GM19397 (cell line): ENCODE measurements around the gene RAPGEF1.

ENCODE experiments used
- ATAC-seq: cut with Tn5 transposase; IDR thresholded peaks from one replicate; pipeline ENCODE4 v1.9.1; 2021; ENCODE audit warnings: mild to moderate bottlenecking, moderate library complexity; ENCODE audit not compliant: unreplicated experiment

The RAPGEF1 gene

DNA sequence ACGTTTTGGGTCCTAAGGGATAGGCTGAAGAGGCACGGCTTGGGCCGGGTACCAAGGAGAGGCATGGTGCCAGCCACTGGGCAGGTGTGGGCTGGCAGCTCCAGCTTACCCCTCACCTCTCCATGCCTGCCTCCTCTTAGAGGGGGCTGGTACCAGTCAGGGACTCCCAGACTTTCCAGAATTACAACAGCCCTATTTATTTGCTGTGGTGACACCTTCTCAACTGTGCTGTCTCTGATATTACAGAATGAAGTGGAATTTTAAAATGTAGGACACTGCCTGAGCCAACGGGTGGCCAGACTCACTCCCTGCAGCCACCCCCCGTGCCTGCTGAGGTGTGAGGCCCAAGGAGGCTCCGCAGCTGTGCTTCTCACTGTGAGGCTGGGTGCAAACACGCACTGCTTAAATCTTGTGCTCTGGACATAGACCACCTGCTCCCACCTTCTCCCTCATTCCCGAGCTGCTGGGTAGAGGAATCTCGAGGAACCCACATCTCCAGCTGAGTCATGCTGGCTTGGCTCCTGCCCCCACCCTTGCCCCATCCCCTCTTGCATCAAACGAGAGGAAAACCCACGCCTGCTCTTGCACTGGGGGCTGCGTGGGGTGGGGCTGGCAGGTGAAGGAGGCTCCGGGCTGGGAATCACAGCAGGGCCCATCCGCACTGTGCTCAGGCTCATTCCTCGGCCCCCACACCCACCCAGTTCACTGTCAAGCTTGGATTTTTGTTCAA lies 146.6 kb downstream of the RAPGEF1 start:
- ATAC-seq: no peak

DNA sequence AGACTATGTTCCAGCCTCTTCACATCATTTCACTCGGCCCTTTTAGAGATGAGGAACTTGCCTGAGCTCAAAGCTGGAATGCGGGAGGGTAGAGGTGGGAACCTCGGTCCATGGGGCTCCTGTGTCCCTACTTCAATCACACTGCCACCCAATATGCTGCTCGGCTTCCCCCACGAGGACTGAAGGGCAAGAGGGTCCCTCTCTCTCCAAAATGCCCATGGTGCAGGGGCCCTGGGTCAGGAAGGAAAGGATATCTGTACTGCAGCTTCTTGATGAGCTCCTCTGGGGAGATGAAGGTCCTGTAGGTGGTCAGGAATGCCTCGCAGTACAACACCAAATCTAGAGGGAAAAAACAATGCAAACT lies 148.0 kb downstream of the RAPGEF1 start:
- ATAC-seq: no peak

DNA sequence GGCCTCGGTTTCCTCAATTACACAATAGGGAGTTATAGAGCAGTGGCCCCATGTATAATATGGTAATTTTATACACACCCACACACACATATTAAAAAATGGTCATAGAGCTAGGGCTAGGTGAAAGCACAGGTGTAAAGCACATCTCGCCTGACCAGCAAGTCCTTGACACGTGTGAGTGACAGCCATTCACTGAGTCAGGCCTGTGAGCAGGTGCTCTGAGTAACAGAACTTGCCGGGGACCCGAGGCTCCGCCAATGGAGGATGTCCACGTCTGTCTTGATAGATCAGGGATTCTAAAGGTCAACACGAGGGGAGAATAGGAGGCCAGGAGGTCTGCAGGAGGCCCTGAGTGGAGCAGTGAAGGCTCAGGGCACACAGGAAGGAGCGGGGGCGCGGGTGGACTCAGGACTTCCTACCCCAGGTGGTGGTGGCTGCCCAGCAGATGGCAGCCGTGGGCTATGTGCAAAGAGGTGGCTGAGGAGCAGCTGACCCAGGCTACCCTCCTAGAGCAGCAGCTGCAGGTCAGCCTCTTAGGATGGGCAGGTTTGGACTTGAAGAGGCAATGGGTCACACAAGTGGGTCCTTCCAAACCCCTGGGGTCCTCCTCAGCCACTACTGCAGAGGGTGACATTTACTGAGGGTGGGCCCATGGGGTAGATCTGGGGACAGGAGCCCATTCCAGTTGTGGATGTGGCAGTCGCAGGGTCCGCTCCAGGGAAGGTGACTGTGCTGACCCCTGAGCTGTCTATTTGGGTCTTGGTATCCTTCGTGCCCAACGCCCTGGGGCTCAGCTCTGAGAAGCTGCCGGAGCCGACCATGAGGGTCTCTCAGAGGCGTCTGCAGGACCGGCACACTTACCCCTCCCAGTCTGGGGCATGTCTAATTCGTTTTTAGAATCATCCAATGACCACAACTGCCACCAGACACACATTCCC lies 148.7 kb downstream of the RAPGEF1 start:
- ATAC-seq: peak; percentile 48

DNA sequence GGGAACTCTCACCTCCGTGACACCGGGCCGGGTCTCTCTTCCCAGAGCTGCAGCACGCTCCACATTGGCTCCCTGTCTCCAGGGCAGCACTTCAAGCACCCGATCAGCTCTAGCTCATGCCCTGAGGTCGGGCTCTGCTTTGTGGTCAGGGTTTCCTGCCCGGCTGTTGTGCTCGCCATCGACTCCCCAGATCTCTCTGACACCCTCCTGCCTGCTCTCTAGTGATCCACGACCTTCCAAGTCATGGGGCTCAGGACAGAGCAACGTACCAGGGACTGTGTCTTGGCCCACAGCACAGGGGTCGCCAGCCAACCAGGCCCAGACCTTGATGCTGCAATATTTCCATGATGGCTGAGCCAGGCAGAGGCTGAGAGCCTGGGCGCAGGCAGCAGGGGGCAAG lies 149.4 kb downstream of the RAPGEF1 start:
- no peak for ATAC-seq

DNA sequence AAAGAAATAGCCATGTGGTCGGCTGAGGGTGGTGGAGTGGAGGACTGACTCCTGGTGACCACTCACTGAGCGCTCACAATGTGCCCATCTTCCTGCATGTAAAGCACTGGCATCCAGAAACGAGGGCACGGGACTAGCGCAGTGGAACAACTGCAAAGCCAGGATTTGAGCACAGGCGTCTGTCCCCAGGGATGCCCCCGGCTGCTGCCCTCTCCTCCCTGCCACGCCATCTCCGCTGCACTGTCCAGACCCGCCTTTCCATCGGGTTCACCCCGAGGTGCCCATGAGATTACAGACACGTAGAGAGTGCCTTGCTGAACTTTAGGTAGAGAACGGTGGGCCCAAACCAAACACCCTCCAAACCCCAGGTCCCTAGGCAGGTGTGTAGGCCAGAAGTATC lies 149.9 kb downstream of the RAPGEF1 start:
- no peak for ATAC-seq

DNA sequence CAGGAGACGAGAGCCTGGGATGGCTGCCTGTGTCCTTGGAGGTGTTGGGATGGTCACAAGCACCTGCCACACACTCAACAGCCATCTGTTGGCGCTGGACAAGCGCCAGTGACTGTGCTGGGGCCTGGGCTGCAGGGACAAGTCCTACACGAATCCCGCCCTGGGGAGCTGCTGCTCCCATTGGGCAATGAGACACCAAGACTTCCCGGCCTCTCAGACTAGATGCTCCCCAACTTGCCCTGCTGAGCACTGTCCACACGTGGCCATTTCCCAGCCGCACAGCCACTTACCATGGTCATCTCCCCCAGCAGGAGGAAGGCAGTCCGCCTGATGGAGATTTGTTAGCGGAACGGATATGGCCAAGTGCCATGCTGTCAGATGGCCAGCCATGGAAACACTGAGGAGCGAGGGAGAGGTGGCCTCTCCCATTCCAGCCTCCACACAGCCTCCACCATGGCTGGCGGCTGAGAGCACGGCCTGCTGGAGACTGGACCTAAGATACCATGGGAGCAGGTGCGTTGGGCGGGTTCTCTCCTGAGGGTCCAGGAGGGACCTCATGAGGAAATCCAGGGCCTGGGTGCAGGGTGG lies 150.7 kb downstream of the RAPGEF1 start:
- ATAC-seq: no peak

DNA sequence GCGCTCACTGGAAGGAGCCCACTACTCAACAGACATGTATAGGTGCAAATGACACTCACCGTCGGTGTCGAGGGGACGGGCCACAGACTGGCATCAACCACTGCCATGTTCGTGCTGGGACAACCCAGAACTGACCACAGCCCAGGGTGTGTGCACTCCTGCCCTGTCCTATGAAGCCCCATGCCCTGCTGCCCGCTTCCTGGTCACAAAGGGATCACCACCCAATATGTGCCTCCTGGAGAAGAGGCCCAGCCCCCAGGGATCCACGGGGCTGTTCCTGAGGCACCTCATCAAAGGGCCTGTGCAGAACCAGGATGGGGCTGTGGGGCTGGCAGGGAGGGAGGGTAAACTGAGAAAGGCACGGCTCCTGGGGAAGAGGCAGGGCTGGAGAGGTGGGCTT lies 151.5 kb downstream of the RAPGEF1 start:
- ATAC-seq: no peak

DNA sequence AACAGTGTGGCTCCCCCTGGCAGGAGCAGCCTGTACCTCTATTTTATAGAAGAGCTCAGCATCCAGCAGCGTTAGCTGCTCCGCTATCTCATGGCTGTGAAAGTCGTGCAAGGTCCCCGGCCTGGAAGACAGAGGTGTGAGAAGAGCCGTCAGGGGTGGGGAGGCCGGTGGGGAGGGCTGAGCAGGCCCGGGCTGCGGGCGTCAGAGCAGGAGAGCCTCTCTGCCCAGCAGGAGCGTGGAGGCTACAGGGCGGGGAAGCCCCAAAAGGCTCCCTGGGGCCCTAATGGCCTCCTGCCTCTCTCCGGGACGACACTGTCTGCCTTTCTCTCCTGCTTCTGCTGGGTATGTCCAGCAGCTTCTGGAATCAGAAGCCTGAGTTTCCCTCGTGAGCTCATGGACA lies 152.0 kb downstream of the RAPGEF1 start:
- ATAC-seq: no peak

DNA sequence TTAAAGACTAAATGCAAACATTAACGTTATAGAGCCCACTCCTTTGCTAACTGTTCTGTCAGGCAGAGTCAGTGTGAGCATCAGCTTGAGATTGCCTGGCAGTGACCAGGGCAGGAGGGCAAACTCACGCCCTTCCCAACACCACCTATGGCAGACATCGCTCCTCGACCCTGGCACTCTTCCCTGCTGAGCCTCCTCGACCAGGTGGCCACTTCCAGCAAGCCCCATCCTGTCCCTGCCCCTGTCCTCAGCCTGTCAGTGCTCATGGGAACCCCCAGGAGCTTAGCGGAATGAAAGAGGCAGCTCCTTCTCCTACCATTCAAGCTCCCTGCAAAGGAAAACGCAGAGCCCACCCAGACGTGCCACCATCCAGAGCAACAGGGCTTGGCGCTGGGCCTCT lies 152.5 kb downstream of the RAPGEF1 start:
- ATAC-seq: no peak

DNA sequence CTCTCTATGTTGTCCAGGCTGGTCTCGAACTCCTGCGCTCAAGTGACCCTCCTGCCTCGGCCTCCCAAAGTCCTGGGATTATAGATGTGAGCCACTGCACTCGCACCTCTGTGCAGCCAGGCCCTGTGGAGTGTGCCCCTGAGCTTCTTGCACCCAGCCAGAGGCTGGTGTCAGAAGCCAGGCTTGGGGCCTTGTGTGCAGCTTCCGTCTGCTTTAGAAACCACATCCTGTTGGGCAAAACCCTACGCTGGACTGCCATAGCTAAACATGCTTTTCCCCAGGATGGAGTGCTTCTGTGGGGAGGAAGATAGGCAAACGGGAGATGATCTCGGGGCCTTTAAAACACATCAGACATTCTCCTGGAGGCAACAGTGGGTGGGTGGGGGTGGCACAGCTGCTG lies 154.5 kb downstream of the RAPGEF1 start:
- ATAC-seq: no peak

DNA sequence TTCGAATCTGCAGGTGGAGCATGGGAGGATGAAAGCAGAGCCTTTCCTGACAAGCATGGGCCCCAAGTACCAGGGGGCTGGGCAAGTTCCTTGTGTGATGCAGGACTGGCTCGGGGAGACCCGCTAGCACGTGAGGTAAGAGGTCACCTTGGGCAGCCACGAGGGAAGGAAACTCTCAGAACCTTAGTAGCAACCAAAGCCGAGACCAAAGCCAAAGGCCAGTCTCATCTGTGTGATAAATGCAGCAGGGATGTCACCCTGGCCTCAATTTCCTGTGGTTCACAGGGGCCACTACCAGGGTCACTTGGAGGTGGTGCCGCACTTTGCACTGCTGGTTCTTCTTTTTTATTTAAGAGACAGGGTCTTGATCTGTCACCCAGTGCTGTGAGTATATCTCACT lies 155.0 kb downstream of the RAPGEF1 start:
- no peak for ATAC-seq

DNA sequence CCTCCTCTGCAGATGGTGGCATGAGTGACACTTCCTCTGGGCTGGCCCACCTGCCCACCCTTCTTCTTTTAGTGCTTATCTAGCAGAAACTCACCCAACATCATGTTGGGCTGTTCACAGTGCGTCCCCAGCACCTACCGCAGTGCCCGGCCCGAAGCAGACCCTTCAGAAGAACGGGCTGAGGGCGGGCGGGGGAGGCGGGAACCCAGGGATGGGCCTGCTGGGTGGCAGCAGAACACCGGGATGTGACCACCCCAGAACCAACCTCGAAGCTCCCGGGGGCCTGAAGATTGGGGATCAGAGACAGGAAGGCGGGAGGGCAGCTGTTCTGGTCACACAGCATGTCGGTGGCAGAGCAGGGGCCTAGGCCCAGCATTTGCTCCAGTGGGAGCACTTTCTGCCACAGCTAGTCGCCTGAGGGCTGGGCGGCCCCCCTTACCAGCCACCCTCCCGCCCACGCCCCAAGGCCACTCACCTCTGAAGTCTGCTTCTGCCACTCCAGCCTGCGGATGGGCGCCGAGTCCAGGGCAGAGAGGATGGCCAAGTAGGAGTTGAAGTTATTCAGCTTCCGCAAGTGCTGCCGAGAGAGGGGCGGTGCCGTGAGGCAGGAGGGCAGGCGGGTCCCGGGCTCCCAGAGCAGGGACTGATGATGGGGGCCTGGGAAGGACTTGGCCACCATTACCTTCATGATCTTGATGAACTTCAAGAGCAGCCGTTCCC lies 155.9 kb downstream of the RAPGEF1 start:
- no peak for ATAC-seq

DNA sequence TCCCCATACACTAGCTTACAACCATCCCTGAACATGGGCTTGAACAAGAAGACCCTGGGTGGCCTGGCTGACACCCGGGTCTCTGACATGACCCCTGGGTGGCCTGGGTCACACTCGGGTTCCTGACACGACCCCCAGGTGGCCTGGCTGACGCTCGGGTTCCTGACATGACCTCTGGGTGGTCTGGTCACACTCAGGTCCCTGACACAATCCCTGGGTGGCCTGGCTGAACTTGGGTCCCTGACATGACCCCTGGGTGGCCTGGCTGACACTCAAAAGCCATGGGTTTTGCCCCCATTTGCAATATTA lies 156.6 kb downstream of the RAPGEF1 start:
- ATAC-seq: no peak

DNA sequence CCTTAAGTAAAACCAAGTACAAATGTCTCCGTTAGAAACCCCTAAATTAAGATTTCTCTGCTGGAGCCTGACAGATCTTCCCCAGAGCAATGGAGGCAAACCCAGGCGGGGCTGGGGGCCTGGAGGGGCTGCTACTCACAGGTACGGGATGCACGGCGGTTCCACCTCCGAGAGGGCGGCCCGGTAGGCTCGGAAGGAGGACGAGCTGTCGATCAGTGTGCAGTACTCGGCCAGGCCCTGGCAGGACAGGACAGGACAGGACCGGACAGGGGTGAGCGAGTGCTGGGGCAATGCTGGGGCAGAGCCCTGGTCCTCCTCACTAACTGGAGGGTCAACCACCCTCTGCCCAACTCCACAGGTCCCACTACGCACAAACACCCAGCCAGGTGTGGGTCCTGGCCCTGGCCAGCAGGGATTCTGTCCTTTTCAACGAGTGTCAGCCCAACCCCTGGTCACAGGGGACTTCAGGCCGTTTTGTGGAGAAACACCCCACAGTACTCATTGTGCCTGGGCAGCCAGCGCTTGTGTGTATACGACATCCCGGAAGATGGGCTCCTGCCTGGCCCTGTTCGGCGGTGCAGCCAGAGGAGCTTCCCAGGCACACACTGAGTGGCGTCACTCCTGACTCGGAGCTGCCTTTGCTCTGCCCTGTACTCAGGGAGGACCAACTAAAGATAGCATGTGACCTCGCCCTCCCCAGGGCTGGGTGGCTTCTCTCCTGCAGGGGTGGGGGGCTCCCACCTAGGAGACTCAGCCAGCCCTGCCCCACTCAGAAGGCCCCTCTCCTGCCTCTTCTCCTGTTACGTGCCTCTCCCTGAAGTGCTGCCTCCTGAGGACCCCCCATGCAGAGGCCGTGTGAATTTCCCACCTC lies 157.2 kb downstream of the RAPGEF1 start:
- no peak for ATAC-seq

DNA sequence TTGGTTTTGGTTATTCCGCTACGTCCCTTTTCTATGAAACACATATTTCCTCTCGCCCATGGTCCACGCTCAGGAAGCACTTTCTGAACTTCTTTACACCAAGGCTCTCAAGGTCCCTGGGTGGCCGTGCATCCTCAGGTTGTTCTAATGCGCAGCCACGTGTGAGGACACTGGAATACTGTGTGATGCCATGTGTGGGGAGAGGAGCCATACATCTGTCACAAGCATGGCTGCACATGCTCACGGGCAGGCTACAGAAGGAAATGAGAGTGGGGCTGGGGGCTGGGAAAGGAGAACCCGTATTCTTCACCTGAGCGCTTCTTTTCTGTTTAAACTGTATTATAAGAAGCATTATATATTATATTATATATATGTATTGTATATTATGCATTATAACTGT lies 157.8 kb downstream of the RAPGEF1 start:
- no peak for ATAC-seq

DNA sequence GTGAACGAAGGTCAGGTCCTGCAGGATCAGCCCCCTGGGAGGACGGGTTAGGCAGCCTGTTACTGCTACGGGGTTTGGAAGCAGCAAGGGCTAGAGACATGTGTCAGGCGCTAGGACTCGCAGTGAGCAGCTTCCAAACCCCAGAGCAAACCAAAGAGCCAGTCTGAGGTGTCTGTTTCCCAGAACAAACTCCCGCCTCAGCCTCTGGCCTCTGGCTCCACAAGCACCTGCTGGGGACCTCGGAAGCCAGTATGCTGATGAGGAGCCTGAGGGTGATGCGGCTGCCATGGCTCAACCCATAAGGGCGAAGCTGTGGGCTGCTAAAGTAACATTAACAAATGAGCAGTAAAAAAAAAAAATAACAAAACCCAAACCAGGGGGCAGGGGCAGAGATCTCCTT lies 159.5 kb downstream of the RAPGEF1 start:
- ATAC-seq: no peak

DNA sequence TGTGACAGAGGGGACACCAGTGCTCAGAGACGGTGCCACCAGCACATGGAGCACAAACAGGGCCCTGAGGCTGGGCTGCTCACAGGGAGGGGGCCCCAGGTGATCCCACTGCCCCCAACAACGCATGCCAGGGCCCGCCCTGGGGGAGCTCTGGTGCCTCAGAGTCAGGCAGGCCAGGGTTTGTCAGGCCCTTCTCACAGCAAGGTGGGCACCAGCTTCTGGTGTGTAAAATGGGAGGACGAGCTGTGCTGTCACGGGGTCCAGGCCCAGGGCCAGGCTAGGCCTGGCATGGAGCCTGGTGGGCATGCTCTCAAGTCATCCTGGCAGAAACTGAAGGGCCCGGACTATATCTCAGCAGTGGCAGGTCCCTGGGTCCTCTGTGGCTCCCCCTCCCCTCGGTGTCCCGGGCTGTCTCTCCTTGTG lies 160.1 kb downstream of the RAPGEF1 start:
- ATAC-seq: no peak

DNA sequence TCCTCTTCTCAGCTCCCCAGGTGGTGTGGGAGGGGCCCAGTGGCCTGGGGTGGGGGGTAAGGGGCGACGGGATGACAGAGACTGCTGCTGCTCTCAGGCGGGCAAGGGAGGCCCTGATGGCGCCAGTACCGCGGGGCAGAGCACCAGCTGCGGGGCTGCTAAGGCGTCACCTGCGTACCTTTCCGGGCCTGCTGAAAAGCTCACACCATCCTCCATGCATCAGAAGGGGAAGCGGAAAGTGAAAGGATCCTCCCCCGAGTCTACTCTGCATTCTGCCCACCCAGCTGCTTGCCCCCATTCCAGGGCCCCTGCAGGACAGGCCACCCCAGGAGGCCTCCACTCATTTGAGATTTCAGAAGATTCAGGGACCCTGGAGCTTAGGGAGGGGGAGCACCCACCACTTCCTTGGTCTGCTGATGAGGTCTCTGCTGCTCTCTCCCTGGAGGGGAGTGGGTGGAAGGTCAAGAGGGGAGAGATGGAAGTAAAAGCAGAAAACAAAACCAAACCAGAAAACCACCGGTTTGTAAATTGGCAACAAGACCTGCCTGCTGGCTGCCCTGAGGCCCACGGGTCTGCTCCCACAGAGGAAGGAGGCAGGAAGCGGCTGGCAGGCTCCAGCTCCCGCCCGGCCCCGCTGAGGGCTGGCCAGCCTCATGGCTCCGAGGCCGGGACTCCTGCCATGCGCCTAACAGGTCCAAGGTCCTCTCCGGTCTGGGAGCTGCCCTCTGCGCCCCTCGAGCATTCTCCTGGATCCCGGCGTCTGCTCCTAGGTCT lies 161.0 kb downstream of the RAPGEF1 start:
- no peak for ATAC-seq

DNA sequence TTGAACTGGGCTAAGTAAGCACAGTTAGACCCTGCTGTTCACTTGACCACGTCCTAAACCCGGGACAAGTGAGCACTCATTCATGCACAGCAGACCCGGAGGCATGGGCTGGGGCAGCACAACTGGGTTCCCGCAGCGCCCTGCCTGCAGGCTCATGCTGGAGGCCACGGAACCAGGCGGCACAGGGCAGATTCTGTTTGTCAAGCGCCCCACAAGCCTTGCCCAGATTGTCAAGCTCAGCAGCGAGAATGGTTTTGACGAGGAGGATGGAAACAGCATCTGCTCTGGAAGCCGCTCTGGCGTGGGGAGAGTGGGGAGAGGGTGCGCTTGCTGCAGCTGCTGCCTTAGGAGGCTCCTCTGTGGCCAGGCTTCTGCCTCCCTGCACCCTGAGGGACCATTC lies 161.9 kb downstream of the RAPGEF1 start:
- no peak for ATAC-seq
